Activated naive CD8-positive, alpha-beta T cell treated with anti-CD3 and anti-CD28 coated beads, Interleukin-2, amount 50 U/mL, for 24 hours (primary cell): ENCODE measurements around the gene LMBR1.

Source experiments
- ATAC-seq: fragments of 150-1000 bp; cut with Tn5 transposase; one replicate; pipeline ENCODE4 v1.10.0; 2021
- DNase-seq: peaks from one replicate; pipeline ENCODE4 v3.0.0; 2021
- H3K27ac Mint-ChIP-seq: one replicate; pipeline ENCODE4 v1.8.0; 2021; ENCODE audit warnings: mild to moderate bottlenecking, mixed read lengths
- H3K27me3 Mint-ChIP-seq: one replicate; pipeline ENCODE4 v1.8.0; 2021; ENCODE audit warnings: mixed read lengths
- H3K36me3 Mint-ChIP-seq: one replicate; pipeline ENCODE4 v1.8.0; 2021; ENCODE audit warnings: low read depth, mixed read lengths
- H3K4me1 Mint-ChIP-seq: one replicate; pipeline ENCODE4 v1.8.0; 2021; ENCODE audit warnings: mixed read lengths
- H3K4me3 Mint-ChIP-seq: one replicate; pipeline ENCODE4 v1.8.0; 2021; ENCODE audit warnings: mild to moderate bottlenecking, moderate library complexity, mixed read lengths
- H3K9me3 Mint-ChIP-seq: one replicate; pipeline ENCODE4 v1.8.0; 2021; ENCODE audit warnings: mixed read lengths

Gene LMBR1

DNA sequence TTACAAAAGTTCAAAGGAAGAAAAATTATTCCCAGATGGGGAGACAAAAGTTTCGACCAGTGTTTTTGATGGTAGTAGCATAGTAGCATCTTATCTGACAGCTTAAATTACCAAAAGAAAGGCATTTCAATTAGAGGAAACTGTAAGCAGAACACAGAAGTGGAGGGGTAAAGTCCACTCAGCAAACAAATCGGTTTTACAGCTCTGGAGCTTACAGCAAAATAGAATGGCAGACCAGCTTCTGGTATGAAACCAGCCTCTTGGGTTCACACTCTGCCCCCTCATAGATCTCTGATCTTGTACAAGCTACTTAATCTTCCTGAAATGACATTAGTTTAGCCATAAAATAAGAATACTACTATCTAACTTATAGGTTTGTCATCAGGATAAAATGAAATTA is 133.8 kb downstream of the LMBR1 start:
- Mint-ChIP-seq H3K4me1 (peaks cover 2% of the 10 kb centered on the region), H3K27me3 (no peaks in the 10 kb centered on the region), H3K36me3 (peaks cover 48% of the 10 kb centered on the region), H3K27ac (no peak overlapping the region), H3K9me3 (peaks cover 15% of the 10 kb centered on the region), H3K4me3 (no peak overlapping the region)
- ATAC-seq (no peak), DNase-seq (no peak)

DNA sequence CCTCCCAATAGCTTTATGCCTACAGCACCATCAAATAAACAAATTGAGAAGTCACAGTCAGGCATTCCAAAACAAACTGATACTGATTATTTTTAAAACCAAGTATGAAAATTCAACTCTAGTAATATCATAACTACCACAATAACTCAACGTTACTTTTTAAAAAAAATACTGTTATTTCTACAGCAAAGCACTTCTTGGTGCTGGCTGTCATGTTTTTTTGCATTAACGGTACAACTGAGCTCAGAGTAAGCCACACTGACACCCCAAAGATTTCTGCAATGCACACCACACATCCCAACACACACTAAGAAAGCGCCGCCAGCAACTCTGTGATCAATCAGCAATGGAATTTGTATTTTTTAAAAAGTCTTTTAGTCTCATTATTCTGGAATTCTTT is 138.8 kb downstream of the LMBR1 start:
- ATAC-seq (no peak), DNase-seq (no peak)
- Mint-ChIP-seq H3K36me3 (peaks cover 30% of the 10 kb centered on the region), H3K27ac (no peak overlapping the region), H3K27me3 (no peaks in the 10 kb centered on the region), H3K9me3 (peaks cover 3% of the 10 kb centered on the region), H3K4me1 (peaks cover 7% of the 10 kb centered on the region), H3K4me3 (no peak overlapping the region)

DNA sequence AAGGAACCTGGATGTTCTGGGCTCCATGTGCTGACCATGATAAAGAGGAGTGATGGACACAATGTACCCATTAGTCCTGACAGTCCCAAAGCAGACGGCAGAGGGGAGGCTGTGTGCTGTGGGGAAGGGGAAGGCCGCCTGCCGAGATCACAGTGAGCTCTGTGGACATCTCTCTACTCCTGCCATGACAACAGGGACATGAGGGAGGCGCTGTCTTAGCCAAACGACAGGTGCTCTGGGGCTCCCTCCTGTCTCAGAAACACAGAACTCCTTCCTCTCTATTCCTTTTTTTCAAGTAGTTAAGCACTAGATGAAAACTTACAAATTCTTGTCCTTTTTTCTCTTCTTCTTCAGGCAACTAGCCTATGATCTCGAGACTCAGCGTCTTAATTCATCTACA is 139.4 kb downstream of the LMBR1 start:
- H3K4me1 Mint-ChIP-seq: peaks cover 7% of the 10 kb centered on the region
- no peaks in the 10 kb centered on the region for H3K27me3 Mint-ChIP-seq
- H3K9me3 Mint-ChIP-seq: peaks cover 3% of the 10 kb centered on the region
- H3K4me3 Mint-ChIP-seq: no peak overlapping the region
- ATAC-seq (no peak), DNase-seq (no peak)
- H3K27ac Mint-ChIP-seq: no peak overlapping the region
- H3K36me3 Mint-ChIP-seq: peaks cover 28% of the 10 kb centered on the region

DNA sequence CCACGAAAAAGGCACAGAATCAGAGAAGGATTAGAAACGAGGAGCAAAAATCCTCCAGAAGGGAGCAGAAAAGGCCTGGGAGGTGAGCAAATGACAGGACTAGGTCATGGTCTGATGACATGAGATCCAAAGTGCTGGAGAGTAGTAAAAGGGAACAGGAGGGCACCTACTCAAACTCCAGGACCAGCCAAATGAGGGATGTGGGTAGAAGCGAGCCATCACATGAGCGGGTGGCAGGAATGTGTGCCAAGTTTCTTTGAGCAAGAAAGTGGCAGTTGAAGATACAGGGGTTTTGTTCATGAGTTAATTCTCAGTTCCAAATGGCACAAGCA is 139.8 kb downstream of the LMBR1 start:
- Mint-ChIP-seq H3K4me3 (no peak overlapping the region), H3K9me3 (peaks cover 3% of the 10 kb centered on the region), H3K27me3 (no peaks in the 10 kb centered on the region), H3K36me3 (peaks cover 25% of the 10 kb centered on the region), H3K27ac (no peak overlapping the region), H3K4me1 (peaks cover 7% of the 10 kb centered on the region)
- ATAC-seq (no peak), DNase-seq (no peak)

DNA sequence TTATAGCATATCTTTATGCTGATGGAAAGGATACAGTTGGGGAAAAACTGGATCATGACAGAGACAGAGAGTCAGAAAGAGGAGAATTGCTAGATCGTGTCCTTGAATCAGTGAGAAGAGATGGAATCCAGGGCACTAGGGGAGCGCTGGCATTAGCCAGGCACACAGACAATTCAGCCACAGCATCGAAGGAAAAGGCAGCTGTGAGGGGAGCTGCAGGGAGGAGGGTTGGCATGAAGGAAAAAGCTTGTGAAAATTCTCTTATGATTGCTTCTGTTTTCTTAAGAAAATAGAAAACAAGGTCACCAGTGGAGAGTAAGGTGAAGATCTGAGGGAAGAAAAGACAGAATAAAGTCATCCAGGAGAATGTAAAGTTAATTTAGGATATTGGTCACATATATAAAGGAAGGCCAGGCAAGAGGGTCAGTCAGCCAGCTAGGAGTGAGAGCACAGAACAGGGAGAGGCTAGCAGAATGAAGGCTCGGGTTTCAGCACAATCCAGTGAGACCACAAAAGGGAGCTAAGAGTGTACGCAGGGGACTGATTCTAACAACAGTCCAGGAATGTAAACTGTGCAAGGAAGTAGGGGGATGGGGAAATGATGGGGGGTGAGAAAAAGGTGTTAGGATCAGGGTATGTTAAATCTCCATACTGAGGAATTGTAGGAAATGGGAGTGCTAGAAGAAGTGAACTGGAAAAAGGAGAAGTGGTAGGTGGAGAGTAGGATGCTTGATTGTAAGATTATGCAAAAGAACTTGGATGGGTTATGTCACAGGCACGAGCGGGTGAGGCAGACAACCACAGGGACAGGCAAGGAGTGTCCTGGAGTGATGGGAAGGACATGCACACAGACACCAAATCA is 140.4 kb downstream of the LMBR1 start:
- Mint-ChIP-seq H3K4me3 (no peak overlapping the region), H3K27ac (no peak overlapping the region), H3K36me3 (peaks cover 26% of the 10 kb centered on the region), H3K27me3 (no peaks in the 10 kb centered on the region), H3K4me1 (peaks cover 7% of the 10 kb centered on the region), H3K9me3 (peaks cover 3% of the 10 kb centered on the region)
- DNase-seq (no peak), ATAC-seq (no peak)

DNA sequence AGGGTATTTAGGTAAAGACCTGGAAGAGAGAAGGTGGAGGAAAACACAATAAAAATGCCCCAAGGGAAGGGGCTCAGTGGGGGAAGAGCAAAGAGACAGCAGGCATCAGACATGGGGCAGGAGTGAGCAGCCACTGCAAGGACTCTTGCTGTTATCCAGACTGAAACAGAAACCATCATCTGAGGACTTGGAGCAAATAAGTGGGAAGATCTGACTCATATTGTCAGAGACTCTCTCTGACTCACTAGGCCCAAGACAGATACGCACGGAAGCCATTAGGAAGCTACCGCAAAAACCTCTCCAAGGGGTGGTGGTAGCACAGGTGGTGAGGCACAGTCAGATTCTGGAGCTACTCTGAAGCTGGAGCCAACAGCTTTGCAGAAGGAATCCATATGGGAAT is 141.7 kb downstream of the LMBR1 start:
- Mint-ChIP-seq H3K27ac (no peak overlapping the region), H3K27me3 (no peaks in the 10 kb centered on the region), H3K9me3 (peaks cover 3% of the 10 kb centered on the region), H3K36me3 (peaks cover 27% of the 10 kb centered on the region), H3K4me3 (no peak overlapping the region), H3K4me1 (peaks cover 12% of the 10 kb centered on the region)
- ATAC-seq: peak; percentile 99
- DNase-seq: peak; percentile 46

DNA sequence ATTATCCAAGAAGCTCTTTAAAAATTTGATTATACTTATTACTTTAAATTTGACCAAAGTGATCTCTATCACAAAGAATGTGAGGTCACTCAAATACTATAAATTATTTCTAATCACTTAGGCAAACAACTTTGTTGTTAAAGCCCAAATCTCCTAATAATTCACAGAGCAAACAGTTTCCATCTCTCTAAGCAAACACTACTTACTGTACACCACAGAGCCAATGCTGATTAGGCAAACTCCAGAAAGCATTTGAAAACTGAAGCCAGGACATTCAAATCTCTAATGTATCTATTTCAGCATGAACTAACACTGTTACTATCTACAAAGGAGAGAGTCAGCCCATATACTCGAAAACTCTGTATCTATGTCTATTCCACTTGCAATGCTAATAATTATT is 145.3 kb downstream of the LMBR1 start:
- no peak overlapping the region for H3K4me3 Mint-ChIP-seq
- no peak for ATAC-seq

DNA sequence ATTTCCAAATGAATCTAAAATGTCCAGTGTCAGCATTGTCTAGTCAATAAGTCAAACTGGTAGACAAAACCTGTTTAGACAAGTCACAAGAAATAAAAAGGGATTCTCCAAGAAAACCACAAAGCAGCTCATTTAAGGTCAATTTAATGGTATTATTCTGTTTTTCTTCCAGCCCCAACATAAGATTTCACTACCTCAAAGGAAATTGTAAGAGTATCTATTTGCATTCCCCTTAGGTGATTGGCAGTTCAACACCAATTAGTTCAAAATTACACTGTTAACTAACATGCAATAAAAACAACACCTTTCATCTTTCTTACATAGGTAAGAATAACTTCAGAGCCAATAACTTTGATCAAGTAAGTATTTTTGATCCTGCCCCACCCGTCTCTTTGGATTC is 146.1 kb downstream of the LMBR1 start:
- H3K36me3 Mint-ChIP-seq: peaks cover 41% of the 10 kb centered on the region
- no peak overlapping the region for H3K27ac Mint-ChIP-seq
- H3K27me3 Mint-ChIP-seq: no peaks in the 10 kb centered on the region
- H3K9me3 Mint-ChIP-seq: peaks cover 9% of the 10 kb centered on the region
- H3K4me3 Mint-ChIP-seq: no peak overlapping the region
- H3K4me1 Mint-ChIP-seq: peaks cover 8% of the 10 kb centered on the region
- ATAC-seq: no peak
- no peak for DNase-seq

More for the DNA sequence above, 145.3 kb downstream of the LMBR1 start:
- H3K27me3 Mint-ChIP-seq: no peaks in the 10 kb centered on the region
- peaks cover 4% of the 10 kb centered on the region for H3K9me3 Mint-ChIP-seq
- H3K27ac Mint-ChIP-seq: no peak overlapping the region
- H3K36me3 Mint-ChIP-seq: peaks cover 34% of the 10 kb centered on the region
- peaks cover 8% of the 10 kb centered on the region for H3K4me1 Mint-ChIP-seq
- DNase-seq: no peak

DNA sequence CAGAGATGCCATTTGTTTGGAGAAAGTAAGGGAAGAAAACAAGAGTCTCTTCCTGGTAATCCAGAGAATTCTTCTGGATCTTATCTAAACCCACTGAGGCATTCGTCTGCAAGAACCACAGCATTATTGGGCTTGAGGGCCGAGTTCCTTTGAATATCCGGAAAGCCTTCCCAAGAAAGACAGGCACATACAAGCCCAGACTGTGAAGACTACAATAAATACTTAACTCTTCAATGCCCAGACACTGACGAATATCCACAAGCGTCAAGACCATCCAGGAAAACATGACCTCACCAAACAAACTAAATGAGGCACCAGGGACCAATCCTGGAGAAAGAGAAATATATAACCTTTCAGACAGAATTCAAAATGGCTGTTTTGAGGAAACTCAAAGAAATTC is 153.4 kb downstream of the LMBR1 start:
- ATAC-seq (no peak), DNase-seq (no peak)
- Mint-ChIP-seq H3K9me3 (peaks cover 36% of the 10 kb centered on the region), H3K4me1 (no peaks in the 10 kb centered on the region), H3K27me3 (no peaks in the 10 kb centered on the region), H3K36me3 (peaks cover 54% of the 10 kb centered on the region), H3K4me3 (no peak overlapping the region), H3K27ac (no peak overlapping the region)

DNA sequence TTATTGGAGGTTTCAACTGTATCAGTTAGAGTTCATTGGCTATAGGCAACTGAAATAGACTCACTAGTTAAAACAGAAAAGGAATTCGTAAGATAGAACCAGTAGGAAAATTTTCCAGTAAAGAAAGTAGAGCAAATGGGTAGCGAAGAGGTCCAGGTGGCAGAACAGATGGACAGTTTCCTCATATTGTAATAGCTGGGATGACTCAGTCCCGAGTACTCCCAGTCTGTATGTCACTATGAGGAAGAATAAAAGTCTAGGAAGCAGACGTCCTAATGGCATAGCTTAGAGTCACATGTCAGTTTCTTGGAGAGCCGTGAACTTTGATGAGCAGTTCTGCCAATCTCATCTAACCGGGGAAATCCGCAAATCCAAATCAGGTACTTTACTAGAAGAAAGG is 157.1 kb downstream of the LMBR1 start:
- Mint-ChIP-seq H3K4me1 (no peaks in the 10 kb centered on the region), H3K27me3 (no peaks in the 10 kb centered on the region), H3K4me3 (no peak overlapping the region), H3K27ac (no peak overlapping the region), H3K36me3 (peaks cover 66% of the 10 kb centered on the region), H3K9me3 (peaks cover 42% of the 10 kb centered on the region)
- ATAC-seq (no peak), DNase-seq (no peak)

DNA sequence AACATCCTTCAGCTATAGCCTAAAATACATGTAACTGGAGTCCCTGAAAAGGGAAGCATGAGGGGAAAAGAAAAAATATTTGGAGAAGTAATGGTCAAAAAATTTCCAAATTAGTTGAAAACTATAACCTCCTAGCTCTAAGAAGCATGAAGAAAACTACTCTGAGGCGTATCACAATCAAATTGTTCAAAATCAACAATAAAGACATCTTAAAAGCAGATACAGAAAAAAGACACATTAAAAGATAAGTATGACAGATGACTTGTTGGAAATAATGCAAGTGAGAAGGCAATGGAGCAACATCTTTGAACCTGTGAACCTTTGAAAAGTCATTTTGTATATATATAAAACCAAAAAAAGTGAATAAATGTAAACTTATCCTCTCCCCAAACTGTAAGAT is 159.3 kb downstream of the LMBR1 start:
- peaks cover 41% of the 10 kb centered on the region for H3K9me3 Mint-ChIP-seq
- H3K27me3 Mint-ChIP-seq: no peaks in the 10 kb centered on the region
- no peak overlapping the region for H3K4me3 Mint-ChIP-seq
- DNase-seq (no peak), ATAC-seq (no peak)
- peaks cover 66% of the 10 kb centered on the region for H3K36me3 Mint-ChIP-seq
- H3K27ac Mint-ChIP-seq: no peak overlapping the region
- no peaks in the 10 kb centered on the region for H3K4me1 Mint-ChIP-seq

DNA sequence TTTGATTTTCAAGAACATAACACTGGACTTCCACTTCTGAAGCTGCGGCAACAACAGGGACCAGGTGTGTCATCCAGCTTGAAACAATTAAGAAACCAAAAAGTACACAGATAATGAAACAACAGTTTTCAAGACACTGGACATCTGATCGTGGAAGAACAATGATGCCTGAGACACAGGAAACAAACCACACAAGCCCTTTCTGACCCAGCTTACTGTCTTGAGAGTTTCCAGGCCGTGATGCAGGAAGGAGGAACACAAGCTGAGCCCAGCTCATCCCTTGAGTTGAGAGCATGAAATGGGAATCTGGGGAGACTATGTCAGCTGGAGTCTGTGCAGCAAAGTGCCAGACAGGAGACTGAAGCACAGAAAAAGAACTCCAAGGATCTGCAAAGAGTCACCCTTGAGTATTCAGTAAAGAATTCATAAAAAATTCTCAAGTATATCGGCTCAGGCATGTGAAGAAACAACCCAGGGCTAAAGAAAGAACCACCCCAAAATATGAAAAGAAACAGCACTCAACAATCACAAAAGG is 160.8 kb downstream of the LMBR1 start:
- Mint-ChIP-seq H3K4me1 (no peaks in the 10 kb centered on the region), H3K9me3 (peaks cover 34% of the 10 kb centered on the region), H3K27ac (no peak overlapping the region), H3K27me3 (no peaks in the 10 kb centered on the region), H3K4me3 (no peak overlapping the region), H3K36me3 (peaks cover 60% of the 10 kb centered on the region)
- DNase-seq: no peak
- ATAC-seq: no peak

DNA sequence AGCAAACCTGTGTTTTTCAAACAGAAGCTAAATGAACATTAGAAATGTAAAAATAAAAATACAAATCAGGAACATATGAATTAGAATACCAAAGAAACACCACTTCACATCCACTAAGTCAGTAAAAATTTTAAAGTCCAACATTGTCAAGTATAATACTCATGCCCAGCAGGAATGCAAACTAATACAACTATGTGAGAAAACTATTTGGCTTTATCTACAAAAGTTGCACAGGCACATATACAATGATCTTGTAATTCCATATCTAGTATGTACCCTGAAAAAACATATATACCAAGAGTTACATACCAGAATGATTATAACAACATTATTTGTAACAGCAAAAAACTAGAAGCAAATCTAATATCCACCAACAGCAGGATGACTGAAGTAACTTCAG is 161.3 kb downstream of the LMBR1 start:
- peaks cover 56% of the 10 kb centered on the region for H3K36me3 Mint-ChIP-seq
- no peaks in the 10 kb centered on the region for H3K4me1 Mint-ChIP-seq
- no peak overlapping the region for H3K27ac Mint-ChIP-seq
- peaks cover 32% of the 10 kb centered on the region for H3K9me3 Mint-ChIP-seq
- ATAC-seq (no peak), DNase-seq (no peak)
- H3K27me3 Mint-ChIP-seq: no peaks in the 10 kb centered on the region
- H3K4me3 Mint-ChIP-seq: no peak overlapping the region

DNA sequence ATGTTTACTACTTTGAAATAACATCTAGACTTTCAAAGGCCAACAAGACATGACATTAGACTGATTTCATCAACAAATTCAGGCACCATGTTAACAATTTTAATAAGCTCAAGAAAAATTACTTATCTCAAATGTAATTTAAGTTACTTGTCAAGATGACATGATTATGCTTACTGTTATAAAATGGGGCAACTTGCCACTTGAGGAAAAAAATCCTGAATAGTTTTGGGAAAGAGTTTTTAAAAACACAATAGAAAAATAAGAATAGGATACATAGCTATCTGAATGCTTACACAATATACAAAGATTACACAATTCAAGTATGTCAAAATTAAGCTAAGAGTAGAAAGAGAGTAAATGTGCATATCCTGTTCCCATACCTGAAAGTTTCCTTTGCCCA is 167.0 kb downstream of the LMBR1 start:
- H3K4me3 Mint-ChIP-seq: no peak overlapping the region
- peaks cover 2% of the 10 kb centered on the region for H3K4me1 Mint-ChIP-seq
- no peak overlapping the region for H3K27ac Mint-ChIP-seq
- no peaks in the 10 kb centered on the region for H3K27me3 Mint-ChIP-seq
- DNase-seq: no peak
- H3K9me3 Mint-ChIP-seq: no peaks in the 10 kb centered on the region
- ATAC-seq: no peak
- H3K36me3 Mint-ChIP-seq: peaks cover 19% of the 10 kb centered on the region

DNA sequence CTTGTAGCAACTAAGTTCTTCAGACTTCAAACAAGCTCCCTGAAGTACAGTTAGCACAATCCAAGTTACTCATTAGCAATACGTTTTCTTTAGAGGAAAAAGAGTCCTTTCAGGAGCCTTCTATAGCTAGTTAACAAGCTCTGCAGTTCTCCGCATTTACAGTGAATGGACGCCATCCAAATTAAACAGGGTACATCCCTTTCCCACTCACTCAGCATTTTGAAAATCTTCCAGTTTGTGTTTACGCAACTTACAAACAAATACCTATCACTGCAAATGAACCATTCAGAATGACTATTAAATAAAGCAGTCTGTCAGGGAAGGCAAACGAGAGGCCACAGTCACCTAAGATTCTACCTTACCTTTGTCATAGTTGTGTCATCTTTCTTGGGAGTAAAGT is 167.9 kb downstream of the LMBR1 start:
- peaks cover 22% of the 10 kb centered on the region for H3K36me3 Mint-ChIP-seq
- H3K27ac Mint-ChIP-seq: no peak overlapping the region
- no peaks in the 10 kb centered on the region for H3K27me3 Mint-ChIP-seq
- ATAC-seq (no peak), DNase-seq (no peak)
- H3K9me3 Mint-ChIP-seq: no peaks in the 10 kb centered on the region
- H3K4me3 Mint-ChIP-seq: no peak overlapping the region
- H3K4me1 Mint-ChIP-seq: peaks cover 2% of the 10 kb centered on the region
